Measurements from ENCODE around the gene RBM11. TPM values are rescaled to one million over a fixed set of nuclear protein-coding genes. Genes with fewer than 3 reads are reported as not detected.

The RBM11 gene
- total RNA-seq, 1 donor from 2014 or later: 2.5 TPM

GRCh38 chr21:14241297-14241696 is 25.3 kb downstream of the RBM11 start:
- Histone ChIP-seq H3K4me3 (no peak overlapping the region), H3K27me3 (no peaks in the 10 kb centered on the region), H3K4me1 (no peaks in the 10 kb centered on the region), H3K9me3 (no peaks in the 10 kb centered on the region), H3K27ac (no peak overlapping the region), H3K36me3 (no peaks in the 10 kb centered on the region)
- DNase-seq (ENCODE audit: extremely low spot score in 2 of 2): no peak
- intact Hi-C loops (cut with DNase I): no loop called here
- no peak for TF ChIP-seq POLR2A (IDR thresholded peaks at IDR 0.05)
- TF ChIP-seq, protein P1, sequence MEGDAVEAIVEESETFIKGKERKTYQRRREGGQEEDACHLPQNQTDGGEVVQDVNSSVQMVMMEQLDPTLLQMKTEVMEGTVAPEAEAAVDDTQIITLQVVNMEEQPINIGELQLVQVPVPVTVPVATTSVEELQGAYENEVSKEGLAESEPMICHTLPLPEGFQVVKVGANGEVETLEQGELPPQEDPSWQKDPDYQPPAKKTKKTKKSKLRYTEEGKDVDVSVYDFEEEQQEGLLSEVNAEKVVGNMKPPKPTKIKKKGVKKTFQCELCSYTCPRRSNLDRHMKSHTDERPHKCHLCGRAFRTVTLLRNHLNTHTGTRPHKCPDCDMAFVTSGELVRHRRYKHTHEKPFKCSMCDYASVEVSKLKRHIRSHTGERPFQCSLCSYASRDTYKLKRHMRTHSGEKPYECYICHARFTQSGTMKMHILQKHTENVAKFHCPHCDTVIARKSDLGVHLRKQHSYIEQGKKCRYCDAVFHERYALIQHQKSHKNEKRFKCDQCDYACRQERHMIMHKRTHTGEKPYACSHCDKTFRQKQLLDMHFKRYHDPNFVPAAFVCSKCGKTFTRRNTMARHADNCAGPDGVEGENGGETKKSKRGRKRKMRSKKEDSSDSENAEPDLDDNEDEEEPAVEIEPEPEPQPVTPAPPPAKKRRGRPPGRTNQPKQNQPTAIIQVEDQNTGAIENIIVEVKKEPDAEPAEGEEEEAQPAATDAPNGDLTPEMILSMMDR (IDR thresholded peaks at IDR 0.05): no peak
- TF ChIP-seq POLR2AphosphoS5 (IDR thresholded peaks at IDR 0.05; ENCODE audit: insufficient read depth in 1 of 2, low read depth in 1 of 2): no peak

DNA sequence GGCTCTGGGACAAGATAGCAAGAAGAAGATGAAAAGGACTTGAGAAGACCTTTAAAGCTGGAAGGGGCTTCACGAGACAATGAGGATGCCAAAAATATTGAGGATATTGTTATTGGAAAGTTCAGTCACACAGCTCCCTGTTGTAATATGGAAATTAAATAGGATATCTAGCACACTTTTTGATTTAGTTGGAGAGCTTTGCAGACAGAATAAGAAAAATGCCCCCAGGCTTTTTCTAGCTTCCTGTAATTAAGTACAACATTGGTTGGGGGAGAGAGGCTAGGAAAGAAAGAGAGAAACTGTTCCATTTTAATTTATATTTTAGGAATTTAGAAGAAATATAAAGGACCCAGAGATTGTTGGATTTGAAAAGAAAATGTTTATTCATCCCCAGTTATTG is 27.5 kb downstream of the RBM11 start:
- no peak overlapping the region for H3K4me3 ChIP-seq
- no peaks in the 10 kb centered on the region for H3K27me3 ChIP-seq
- no peak overlapping the region for H3K27ac ChIP-seq
- intact Hi-C loops (cut with DNase I): no loop called here
- H3K9me3 ChIP-seq: no peaks in the 10 kb centered on the region
- TF ChIP-seq, protein P1 (IDR thresholded peaks at IDR 0.05): no peak
- TF ChIP-seq POLR2A (IDR thresholded peaks at IDR 0.05) (no peak), POLR2AphosphoS5 (IDR thresholded peaks at IDR 0.05; ENCODE audit: insufficient read depth in 1 of 2, low read depth in 1 of 2) (no peak)
- DNase-seq (ENCODE audit: extremely low spot score in 2 of 2): no peak
- H3K4me1 ChIP-seq: no peaks in the 10 kb centered on the region
- H3K36me3 ChIP-seq: no peaks in the 10 kb centered on the region

DNA sequence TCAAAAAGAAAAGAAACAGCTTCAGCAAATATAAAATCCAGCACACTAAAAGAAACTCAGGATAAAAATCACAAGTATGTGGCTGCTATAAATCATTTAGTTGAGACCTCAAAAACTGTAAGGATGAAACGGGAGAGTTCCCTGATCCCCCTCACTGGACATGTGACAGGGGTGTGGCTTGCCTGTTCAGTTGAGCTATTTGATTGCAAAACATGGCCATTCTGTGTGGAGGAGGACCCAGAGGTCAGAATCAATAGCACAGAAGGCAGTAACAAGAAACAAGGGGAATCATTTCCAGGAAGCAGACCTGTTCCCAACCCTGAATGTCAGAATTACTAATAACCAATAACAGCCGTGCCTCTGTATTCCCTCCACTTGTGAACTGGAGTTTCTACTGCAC is 27.9 kb downstream of the RBM11 start:
- Histone ChIP-seq H3K27me3 (no peaks in the 10 kb centered on the region), H3K27ac (no peak overlapping the region), H3K4me3 (no peak overlapping the region), H3K4me1 (no peaks in the 10 kb centered on the region), H3K9me3 (no peaks in the 10 kb centered on the region), H3K36me3 (no peaks in the 10 kb centered on the region)
- DNase-seq (ENCODE audit: extremely low spot score in 2 of 2): no peak
- intact Hi-C loops (cut with DNase I): no loop called here
- no peak for TF ChIP-seq POLR2AphosphoS5 (IDR thresholded peaks at IDR 0.05; ENCODE audit: insufficient read depth in 1 of 2, low read depth in 1 of 2)
- TF ChIP-seq, protein P1 (IDR thresholded peaks at IDR 0.05): no peak
- no peak for TF ChIP-seq POLR2A (IDR thresholded peaks at IDR 0.05)

GRCh38 chr21:14244911-14245310 is 29.0 kb downstream of the RBM11 start:
- H3K36me3 ChIP-seq: no peaks in the 10 kb centered on the region
- intact Hi-C loops (cut with DNase I): no loop called here
- TF ChIP-seq POLR2A (IDR thresholded peaks at IDR 0.05): no peak
- TF ChIP-seq POLR2AphosphoS5 (IDR thresholded peaks at IDR 0.05; ENCODE audit: insufficient read depth in 1 of 2, low read depth in 1 of 2): no peak
- TF ChIP-seq, protein P1 (IDR thresholded peaks at IDR 0.05): no peak
- no peak for DNase-seq (ENCODE audit: extremely low spot score in 2 of 2)
- H3K27me3 ChIP-seq: no peaks in the 10 kb centered on the region
- no peak overlapping the region for H3K27ac ChIP-seq
- no peak overlapping the region for H3K4me3 ChIP-seq
- H3K4me1 ChIP-seq: no peaks in the 10 kb centered on the region
- no peaks in the 10 kb centered on the region for H3K9me3 ChIP-seq

DNA sequence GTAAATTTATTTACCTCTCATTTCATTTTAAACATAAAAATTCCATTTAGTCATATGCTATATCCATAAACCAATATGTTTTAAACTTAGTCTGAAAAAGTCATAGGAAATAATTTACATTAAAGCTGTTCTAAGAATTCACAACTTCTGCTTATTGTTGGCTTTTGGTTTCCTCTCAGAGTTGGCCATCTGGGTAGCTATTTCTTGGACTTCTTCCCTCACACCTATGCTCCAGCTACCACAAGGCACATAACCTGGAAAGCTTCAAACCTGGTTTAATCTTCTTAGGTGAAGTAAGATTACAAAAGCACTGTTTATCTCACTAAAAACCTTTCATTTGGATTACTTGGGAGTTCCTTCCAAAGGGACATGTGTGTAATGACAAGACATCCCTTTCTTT is 29.8 kb downstream of the RBM11 start:
- Histone ChIP-seq H3K27me3 (no peaks in the 10 kb centered on the region), H3K4me3 (no peak overlapping the region), H3K4me1 (no peaks in the 10 kb centered on the region), H3K9me3 (no peaks in the 10 kb centered on the region), H3K27ac (no peak overlapping the region), H3K36me3 (no peaks in the 10 kb centered on the region)
- intact Hi-C loops (cut with DNase I): no loop called here
- TF ChIP-seq POLR2AphosphoS5 (IDR thresholded peaks at IDR 0.05; ENCODE audit: insufficient read depth in 1 of 2, low read depth in 1 of 2) (no peak), POLR2A (IDR thresholded peaks at IDR 0.05) (no peak)
- TF ChIP-seq, protein P1 (IDR thresholded peaks at IDR 0.05): no peak
- no peak for DNase-seq (ENCODE audit: extremely low spot score in 2 of 2)
